HEK293T (cell line): ENCODE measurements around the gene LARGE1.

Experiments
- FOXM1 ChIP-seq: fragments of 450-650 bp; IDR thresholded peaks from 2 replicates; pipeline ENCODE4 v1.6.1; 2017; ENCODE audit warnings: mild to moderate bottlenecking, borderline replicate concordance
- SP1 ChIP-seq: fragments of 450-650 bp; IDR thresholded peaks from 2 replicates; pipeline ENCODE4 v1.6.1; 2017

DNA sequence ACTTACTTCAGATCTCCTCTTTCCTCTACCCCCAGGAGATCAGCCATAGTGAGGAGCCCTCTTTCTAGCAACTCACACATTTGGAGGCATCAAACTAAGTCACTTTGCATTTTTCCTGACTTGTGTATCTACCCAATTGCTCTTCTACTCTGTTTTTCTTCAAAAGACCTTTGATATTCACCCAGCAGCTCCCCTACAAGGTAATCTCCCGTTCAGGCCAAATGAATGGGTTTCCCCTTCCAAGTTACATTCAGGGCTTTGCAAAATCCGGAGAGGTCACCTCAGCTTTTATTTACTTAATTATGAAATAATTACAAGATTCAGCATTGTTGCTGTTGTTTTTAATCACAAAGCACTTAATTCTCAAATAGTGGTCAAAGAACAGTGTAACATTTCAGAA lies 6.1 kb downstream of the LARGE1 start:
- TF ChIP-seq FOXM1 (no peak), SP1 (no peak)
